ENCODE results near the gene ADH5. TPM values are rescaled to one million over a fixed set of nuclear protein-coding genes. Genes with fewer than 3 reads are reported as not detected.

ADH5 gene
- 10 to 100 TPM; 54.3 to 80.4 (median 62.5) TPM for total RNA-seq
- total RNA-seq (2013), result 106 TPM

GRCh38 chr4:99088481-99089365, at the start of gene ADH5:
ADH5 (minus strand) TSS chr4:99088788; CDS start chr4:99088700, 88 bp downstream.
- Histone ChIP-seq H3K4me1 (ENCODE audit: control insufficient read depth, insufficient read depth, low read length) (peaks cover 19% of the 10 kb centered on the region), H3K9me3 (ENCODE audit: control insufficient read depth, insufficient read depth, low read length) (no peaks in the 10 kb centered on the region), H3K27me3 (ENCODE audit: control insufficient read depth, insufficient read depth, low read length) (no peaks in the 10 kb centered on the region), H3K27ac (ENCODE audit: low read length) (peak within 1 kb of the TSS; percentile 89), H3K36me3 (ENCODE audit: control insufficient read depth, insufficient read depth, low read length) (peaks cover 16% of the 10 kb centered on the region), H3K4me3 (ENCODE audit: low read length) (peak within 1 kb of the TSS; percentile 74)
- Mint-ChIP-seq H3K9me3 (peaks cover 0 to 2% of the 10 kb centered on the region in 2 donors), H3K36me3 (peaks cover 11% of the 10 kb centered on the region), H3K4me1 (peaks cover 59 to 66% of the 10 kb centered on the region in 2 donors), H3K4me3 (peak within 1 kb of the TSS; percentile 98), H3K27me3 (ENCODE audit: low read depth in 2 of 2) (no peaks in the 10 kb centered on the region), H3K27ac (peak within 1 kb of the TSS; percentile 96 to 99)
- peak; percentile 78 to 94 for DNase-seq
- intact Hi-C loops (cut with micrococcal nuclease), result loop anchor here (1.0 to 2.0 kb wide), 7 partner anchors 45 to 945 kb away; partner anchors contain the start of genes EIF4E, METAP1, STPG2 and TSPAN5
- TF ChIP-seq CTCF (IDR thresholded peaks at IDR 0.05), result no peak
- WGBS (ENCODE audit: insufficient coverage), result 0% methylated on average over 52 of the region's 53 CpGs
- ATAC-seq, result peak; percentile 92 to 98 (median 93)

GRCh38 chr4:99136329-99136728, 47.7 kb upstream of the ADH5 start:
- intact Hi-C loops (cut with micrococcal nuclease), result no loop called here
- ATAC-seq, result no peak
- Histone ChIP-seq H3K4me3 (ENCODE audit: low read length) (no peak overlapping the region), H3K4me1 (ENCODE audit: control insufficient read depth, insufficient read depth, low read length) (no peaks in the 10 kb centered on the region), H3K27me3 (ENCODE audit: control insufficient read depth, insufficient read depth, low read length) (no peaks in the 10 kb centered on the region), H3K36me3 (ENCODE audit: control insufficient read depth, insufficient read depth, low read length) (no peaks in the 10 kb centered on the region), H3K9me3 (ENCODE audit: control insufficient read depth, insufficient read depth, low read length) (no peaks in the 10 kb centered on the region), H3K27ac (ENCODE audit: low read length) (no peak overlapping the region)
- Mint-ChIP-seq H3K4me3 (no peak overlapping the region), H3K4me1 (no peaks in the 10 kb centered on the region), H3K36me3 (no peaks in the 10 kb centered on the region), H3K27me3 (ENCODE audit: low read depth in 2 of 2) (no peaks in the 10 kb centered on the region), H3K27ac (no peak overlapping the region), H3K9me3 (no peaks in the 10 kb centered on the region)
- TF ChIP-seq CTCF (IDR thresholded peaks at IDR 0.05), result no peak
- DNase-seq, result no peak

- no peak overlapping the region for H3K27ac Mint-ChIP-seq
- H3K27me3 Mint-ChIP-seq (ENCODE audit: low read depth in 2 of 2), result no peaks in the 10 kb centered on the region
- TF ChIP-seq CTCF (IDR thresholded peaks at IDR 0.05), result no peak
- Histone ChIP-seq H3K4me3 (ENCODE audit: low read length) (no peak overlapping the region), H3K4me1 (ENCODE audit: control insufficient read depth, insufficient read depth, low read length) (no peaks in the 10 kb centered on the region), H3K27ac (ENCODE audit: low read length) (no peak overlapping the region), H3K9me3 (ENCODE audit: control insufficient read depth, insufficient read depth, low read length) (no peaks in the 10 kb centered on the region), H3K27me3 (ENCODE audit: control insufficient read depth, insufficient read depth, low read length) (no peaks in the 10 kb centered on the region), H3K36me3 (ENCODE audit: control insufficient read depth, insufficient read depth, low read length) (no peaks in the 10 kb centered on the region)
- intact Hi-C loops (cut with micrococcal nuclease), result no loop called here
- DNase-seq (no peak), ATAC-seq (no peak)
- no peaks in the 10 kb centered on the region for H3K9me3 Mint-ChIP-seq
- no peak overlapping the region for H3K4me3 Mint-ChIP-seq
- WGBS (ENCODE audit: insufficient coverage), result 76% methylated on average over 3 of the region's 3 CpGs
- H3K4me1 Mint-ChIP-seq, result no peaks in the 10 kb centered on the region
- no peaks in the 10 kb centered on the region for H3K36me3 Mint-ChIP-seq
Measured at GRCh38 chr4:99135541-99136162, 47.1 kb upstream of the ADH5 start.
